Mesothelial cell of epicardium (in vitro differentiated cells): Measurements from ENCODE around the gene LIMD2. TPM values are rescaled to one million over a fixed set of nuclear protein-coding genes. Genes with fewer than 3 reads are reported as not detected.

Experiments
- DNase-seq, 2 experiments: peaks; one replicate each; pipeline ENCODE4 v3.0.0; 2021; ENCODE audit warnings: low spot score in 2 of 2; ENCODE audit not compliant: unreplicated experiment in 2 of 2
- H3K27ac Mint-ChIP-seq: 2 replicates; pipeline ENCODE4 v1.8.0; 2021; ENCODE audit warnings: mixed read lengths
- H3K27me3 Mint-ChIP-seq: 2 replicates; pipeline ENCODE4 v1.8.0; 2021; ENCODE audit warnings: low read depth, mixed read lengths
- H3K36me3 Mint-ChIP-seq: 2 replicates; pipeline ENCODE4 v1.8.0; 2021; ENCODE audit warnings: mixed read lengths
- H3K4me1 Mint-ChIP-seq: 2 replicates; pipeline ENCODE4 v1.8.0; 2021; ENCODE audit warnings: mixed read lengths
- H3K4me3 Mint-ChIP-seq: 2 replicates; pipeline ENCODE4 v1.8.0; 2021; ENCODE audit warnings: mild to moderate bottlenecking, moderate library complexity, mixed read lengths
- H3K9me3 Mint-ChIP-seq: 2 replicates; pipeline ENCODE4 v1.8.0; 2021; ENCODE audit warnings: mixed read lengths
- total RNA-seq: library from RNA; stranded (reverse); gene quantifications from 3 replicates; pipeline ENCODE4 v1.2.1, GENCODE V29; 2021
- TF ChIP-seq, protein P1 (sequence below): fragments of 200-600 bp; sonication (generic); IDR thresholded peaks from one replicate; pipeline ENCODE4 v1.5.0; 2021; ENCODE audit warnings: antibody characterized with exemption; ENCODE audit not compliant: unreplicated experiment

The LIMD2 gene
- total RNA-seq, 1 donor from 2014 or later, result 76.5 TPM

DNA sequence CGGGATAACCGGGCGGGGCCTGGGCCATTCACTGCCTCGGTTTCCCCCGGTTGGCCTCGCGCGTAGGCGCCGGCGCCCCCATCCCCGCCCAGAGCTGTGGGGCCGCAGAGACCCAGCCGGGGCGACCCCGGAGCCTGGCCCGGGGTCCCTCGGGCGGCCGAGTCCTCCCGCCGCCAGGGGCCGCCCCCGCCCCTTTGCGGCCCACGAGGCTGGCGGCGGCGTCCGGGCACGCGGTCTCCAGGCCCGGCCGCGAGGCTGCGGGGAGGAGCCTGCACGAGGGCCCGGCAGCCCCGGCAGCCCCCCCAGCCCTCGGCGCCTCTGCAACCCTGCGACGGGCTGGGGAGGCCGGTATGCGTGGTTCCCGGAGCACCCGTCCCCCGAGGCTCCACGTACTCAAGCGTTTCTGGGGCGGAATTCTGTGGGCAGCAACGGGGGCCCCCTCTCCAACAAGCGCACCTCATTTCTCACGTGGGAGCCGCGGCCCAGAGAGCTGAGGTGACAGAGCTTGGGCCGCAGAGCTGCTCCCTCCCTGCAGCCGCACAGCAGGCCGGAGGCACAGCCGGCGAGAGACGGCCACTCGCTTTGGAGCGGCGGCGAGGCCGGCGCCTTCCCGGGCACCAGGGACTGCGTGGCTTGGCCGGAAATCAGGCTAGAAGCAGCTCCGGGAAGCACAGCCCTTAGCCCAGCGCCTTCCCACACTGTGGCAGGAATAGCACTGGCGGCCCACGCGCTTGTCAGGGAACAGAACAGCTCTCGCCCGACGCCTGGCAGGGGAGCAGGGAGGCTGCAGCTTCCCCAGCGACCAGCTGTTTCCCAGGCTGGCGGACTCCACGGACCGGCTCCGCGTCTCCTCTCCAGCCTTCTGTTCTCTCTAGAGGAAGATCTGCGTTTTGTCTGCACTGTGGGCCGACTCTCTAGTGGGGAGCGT lies 867 bp upstream of the LIMD2 start:
- Mint-ChIP-seq H3K27ac (peak overlapping the region; percentile 72), H3K9me3 (no peaks in the 10 kb centered on the region), H3K4me3 (peak overlapping the region; percentile 65), H3K4me1 (peaks cover 22% of the 10 kb centered on the region), H3K36me3 (peaks cover 4% of the 10 kb centered on the region), H3K27me3 (no peaks in the 10 kb centered on the region)
- TF ChIP-seq, protein P1, sequence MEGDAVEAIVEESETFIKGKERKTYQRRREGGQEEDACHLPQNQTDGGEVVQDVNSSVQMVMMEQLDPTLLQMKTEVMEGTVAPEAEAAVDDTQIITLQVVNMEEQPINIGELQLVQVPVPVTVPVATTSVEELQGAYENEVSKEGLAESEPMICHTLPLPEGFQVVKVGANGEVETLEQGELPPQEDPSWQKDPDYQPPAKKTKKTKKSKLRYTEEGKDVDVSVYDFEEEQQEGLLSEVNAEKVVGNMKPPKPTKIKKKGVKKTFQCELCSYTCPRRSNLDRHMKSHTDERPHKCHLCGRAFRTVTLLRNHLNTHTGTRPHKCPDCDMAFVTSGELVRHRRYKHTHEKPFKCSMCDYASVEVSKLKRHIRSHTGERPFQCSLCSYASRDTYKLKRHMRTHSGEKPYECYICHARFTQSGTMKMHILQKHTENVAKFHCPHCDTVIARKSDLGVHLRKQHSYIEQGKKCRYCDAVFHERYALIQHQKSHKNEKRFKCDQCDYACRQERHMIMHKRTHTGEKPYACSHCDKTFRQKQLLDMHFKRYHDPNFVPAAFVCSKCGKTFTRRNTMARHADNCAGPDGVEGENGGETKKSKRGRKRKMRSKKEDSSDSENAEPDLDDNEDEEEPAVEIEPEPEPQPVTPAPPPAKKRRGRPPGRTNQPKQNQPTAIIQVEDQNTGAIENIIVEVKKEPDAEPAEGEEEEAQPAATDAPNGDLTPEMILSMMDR, result no peak
- DNase-seq, result peak in 1 of 2 experiments; percentile 50

DNA sequence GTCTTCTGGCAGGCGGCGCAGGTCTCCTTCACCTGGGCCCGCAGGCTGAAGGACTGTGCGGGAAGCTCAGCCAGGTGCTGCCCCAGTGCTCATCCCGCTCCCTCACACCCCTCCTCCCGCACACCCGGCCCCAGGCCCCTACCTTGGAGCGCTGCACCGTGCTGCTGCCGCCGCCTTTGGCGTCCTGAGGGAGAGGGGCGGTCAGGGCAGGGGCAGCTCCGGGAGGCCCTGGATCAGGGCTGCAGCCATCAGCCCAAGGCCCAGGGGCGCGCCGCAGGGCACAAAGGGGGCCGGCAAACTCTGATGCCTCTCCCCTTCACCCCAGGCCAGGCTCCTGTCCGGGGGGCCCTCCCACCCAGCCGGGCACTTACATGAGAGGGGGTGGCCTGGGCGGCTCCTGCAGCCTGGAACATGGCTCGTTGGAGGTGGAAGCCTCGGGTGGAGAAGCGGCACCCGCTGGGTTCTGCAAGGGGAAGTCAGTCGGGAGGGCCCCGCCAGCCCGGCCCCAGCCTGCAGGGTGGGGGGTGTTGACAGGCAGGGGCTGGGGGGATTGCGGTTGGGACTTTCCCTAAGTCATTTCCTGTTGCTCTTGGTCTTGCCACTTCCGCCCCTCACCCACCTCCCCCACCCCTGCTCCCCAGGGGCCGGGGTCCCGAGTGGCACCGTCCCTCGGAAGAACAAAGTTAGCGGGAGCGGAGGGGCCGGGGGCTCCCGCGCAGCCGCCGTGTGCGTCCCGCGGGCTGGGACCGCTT lies 863 bp downstream of the LIMD2 start:
- Mint-ChIP-seq H3K36me3 (peaks cover 4% of the 10 kb centered on the region), H3K27me3 (no peaks in the 10 kb centered on the region), H3K4me1 (peaks cover 22% of the 10 kb centered on the region), H3K27ac (no peak overlapping the region), H3K9me3 (no peaks in the 10 kb centered on the region), H3K4me3 (peak overlapping the region; percentile 70)
- TF ChIP-seq, protein P1, result no peak
- peak in 1 of 2 experiments; percentile 59 for DNase-seq

DNA sequence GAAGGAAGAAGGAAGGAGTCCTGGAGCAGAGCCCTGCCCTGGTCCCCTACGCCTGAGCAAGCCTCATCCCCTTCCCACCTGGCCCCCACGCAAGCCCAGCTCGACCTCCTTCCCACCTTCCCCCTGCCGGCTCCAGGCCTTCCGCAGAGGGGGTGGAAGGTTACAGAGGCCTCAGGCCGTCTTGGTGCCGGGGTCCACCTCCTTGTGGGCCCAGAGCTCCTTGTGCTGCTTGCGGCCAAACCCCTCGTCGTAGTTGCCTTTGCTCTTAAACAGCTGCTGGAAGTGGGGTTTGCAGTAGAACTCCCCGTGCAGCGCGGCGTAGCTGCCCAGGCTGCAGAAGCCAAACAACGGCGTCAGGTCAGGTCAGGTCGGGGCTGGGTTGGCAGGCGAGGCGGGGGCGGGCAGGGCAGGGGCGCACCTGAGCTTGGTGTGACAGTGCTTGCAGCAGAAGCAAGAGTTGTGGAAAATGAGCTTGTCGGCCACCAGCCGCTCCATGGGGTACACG lies 1.5 kb downstream of the LIMD2 start:
- H3K4me1 Mint-ChIP-seq, result peaks cover 18% of the 10 kb centered on the region
- TF ChIP-seq, protein P1, result no peak
- no peak for DNase-seq
- peak overlapping the region; percentile 59 for H3K27ac Mint-ChIP-seq
- H3K4me3 Mint-ChIP-seq, result peak overlapping the region; percentile 70
- no peaks in the 10 kb centered on the region for H3K9me3 Mint-ChIP-seq
- H3K27me3 Mint-ChIP-seq, result no peaks in the 10 kb centered on the region
- peaks cover under 1% of the 10 kb centered on the region for H3K36me3 Mint-ChIP-seq

DNA sequence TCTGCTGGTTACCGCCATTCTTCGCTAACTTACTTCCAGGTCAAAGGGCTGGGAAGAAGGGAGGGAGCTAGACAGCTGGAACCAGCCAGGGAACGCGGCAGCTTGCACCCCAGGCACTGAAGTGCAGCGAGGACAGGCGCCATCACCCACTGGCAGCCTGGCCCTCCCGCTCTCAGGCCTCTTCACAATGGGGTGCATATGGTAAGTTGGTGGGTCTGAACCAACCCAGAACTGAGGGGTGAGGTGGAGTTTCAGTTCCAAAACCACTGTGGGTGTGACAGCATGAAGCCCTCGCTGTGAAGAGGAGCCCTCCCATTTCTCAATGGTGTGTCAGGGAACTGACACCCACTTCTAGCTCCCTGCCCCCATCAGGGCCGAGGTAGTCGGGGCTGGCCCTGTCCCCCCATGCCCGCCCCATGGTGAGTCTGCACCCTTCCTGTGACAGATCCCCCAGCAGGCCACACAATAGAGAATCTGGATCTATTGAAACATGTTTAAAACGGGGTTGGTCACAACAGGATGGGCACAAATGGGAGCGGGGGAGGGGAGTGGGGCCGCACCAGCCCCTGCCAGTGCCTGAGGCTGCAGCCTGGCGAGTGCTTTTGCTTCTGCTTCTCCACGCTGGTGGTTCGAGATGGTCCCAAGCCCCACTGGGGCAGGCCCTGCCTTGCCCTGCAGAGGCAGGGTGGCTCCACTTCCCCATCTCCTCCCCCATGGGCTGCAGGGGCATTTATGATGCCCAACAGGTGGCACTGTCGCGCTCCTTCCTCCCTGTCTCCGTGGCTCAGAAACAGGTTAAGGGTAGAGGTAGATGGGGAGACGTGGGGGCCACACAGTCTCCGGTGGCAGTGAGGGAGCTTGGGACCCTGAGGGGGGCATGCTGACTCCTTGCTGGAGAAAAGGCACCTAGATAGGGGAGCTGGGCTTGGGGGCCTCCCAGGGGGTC lies 2.3 kb downstream of the LIMD2 start:
- Mint-ChIP-seq H3K9me3 (no peaks in the 10 kb centered on the region), H3K4me1 (peaks cover 14% of the 10 kb centered on the region), H3K4me3 (peak overlapping the region; percentile 33), H3K27me3 (no peaks in the 10 kb centered on the region), H3K27ac (no peak overlapping the region), H3K36me3 (no peaks in the 10 kb centered on the region)
- TF ChIP-seq, protein P1, result no peak
- DNase-seq, result no peak
